HG02610 (cell line): ENCODE data around the gene FRMD5.
"Not testable (repeated sequence)": the region's sequence is repeated elsewhere in the genome, so short reads cannot be mapped to it uniquely, and the experiment has no call there.

Source experiments
- ATAC-seq: cut with Tn5 transposase; IDR thresholded peaks from one replicate; pipeline ENCODE4 v1.9.1; 2021; ENCODE audit warnings: mild to moderate bottlenecking, moderate library complexity; ENCODE audit not compliant: unreplicated experiment

FRMD5 gene

DNA sequence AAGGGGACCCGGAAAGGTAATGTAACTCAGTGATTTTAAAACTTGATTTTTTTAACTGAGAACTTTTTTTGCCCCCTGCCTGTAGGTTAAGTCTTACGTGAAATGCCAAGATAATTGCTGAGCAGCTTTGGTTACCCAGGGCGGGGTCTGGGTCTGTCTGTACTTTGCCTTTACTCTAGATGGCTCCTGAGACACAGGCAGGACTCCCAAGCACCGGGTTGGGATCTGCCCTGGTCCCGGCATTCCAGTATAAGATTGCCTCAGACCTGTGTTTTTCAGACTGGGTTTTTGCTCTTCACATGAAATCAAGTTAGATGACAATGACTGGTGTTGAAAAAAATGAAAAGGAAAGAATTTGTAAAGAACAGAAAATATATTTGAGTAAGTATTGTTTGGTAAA lies 328.0 kb downstream of the FRMD5 start:
- ATAC-seq = no peak

DNA sequence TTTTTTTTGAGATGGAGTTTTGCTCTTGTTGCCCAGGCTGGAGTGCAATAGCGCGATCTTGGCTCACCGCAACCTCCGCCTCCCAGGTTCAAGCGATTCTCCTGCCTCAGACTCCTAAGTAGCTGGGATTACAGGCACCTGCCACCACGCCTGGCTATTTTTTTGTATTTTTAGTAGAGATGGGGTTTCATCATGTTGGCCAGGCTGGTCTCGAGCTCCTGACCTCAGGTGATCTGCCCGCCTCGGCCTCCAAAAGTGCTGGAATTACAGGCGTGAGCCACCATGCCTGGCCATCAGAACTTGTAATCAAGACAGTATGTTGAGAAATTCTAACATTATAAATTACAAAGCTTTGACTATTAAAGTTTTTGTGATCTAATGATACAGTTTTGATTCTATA lies 328.4 kb downstream of the FRMD5 start:
- not testable (repeated sequence) for ATAC-seq

DNA sequence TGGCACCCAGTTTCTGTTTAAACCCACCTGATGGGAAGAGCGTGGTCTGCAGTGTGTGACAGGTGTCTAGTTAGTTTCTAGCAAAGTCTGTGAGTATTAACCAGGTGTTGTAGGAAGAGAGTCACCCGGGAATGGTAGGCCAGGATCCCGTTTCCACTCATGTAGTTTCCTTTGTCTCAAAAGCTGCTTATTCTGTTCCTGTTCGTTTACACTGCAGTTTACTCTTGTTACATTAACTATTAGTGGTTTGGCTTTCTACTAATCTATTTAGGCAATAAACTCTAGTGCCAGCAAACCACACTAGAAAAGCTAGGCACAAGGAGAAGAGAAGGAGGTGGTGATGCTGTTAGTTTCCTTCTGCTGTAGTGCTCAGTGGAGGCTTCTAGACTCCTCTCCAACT lies 335.5 kb downstream of the FRMD5 start:
- no peak for ATAC-seq

DNA sequence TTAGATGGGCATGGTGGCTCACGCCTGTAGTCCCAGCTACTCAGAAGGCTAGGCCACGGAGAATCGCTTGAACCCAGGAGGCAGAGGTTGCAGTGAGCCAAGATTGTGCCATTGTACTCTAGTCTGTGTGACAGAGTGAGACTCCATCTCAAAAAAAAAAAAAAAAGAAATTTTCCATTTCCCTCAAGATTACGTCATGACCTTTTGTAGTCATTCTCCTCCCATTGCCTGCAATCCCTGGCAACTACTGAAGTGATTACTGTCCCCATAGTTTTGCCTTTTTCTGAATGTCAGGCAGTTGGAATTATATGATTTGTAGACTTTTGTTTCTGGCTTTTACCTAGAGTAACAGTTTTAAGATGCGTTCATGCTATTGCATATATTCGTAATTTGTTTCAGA lies 340.3 kb downstream of the FRMD5 start:
- ATAC-seq = no peak

DNA sequence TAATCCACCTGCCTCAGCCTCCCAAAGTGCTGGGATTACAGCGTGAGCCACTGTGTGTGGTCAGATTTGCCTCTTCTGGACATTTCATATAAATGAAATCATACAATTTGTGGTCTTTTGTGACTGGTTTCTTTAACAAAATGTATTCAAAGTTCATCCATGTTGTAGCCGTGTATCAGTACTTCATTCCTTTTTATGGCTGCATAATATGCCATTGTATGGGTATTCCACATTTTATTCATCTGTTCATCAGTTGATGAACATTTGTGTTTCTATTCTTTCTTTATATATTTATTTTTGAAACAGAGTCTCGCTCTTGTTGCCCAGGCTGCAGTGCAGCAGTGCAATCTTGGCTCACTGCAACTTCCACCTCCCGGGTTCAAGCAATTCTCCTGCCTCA lies 342.5 kb downstream of the FRMD5 start:
- no peak for ATAC-seq

DNA sequence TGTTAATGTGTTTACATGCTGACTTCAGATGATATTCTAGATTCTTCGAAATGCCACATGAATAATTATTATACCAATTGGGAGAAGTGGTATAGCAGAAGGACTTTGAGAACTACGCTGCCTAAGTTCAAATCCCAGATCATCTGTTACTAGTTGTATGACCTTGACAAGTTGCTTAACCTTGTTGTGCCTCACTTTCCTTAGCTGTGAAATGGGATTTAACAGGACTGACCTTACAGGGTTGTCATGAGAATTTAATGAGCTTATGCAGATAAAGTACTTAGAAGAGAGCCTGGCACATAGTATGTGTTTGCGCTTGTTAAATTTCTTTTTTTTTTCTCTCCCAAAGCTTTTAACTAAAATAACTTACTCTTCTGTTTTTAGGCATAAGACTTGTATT lies 343.8 kb downstream of the FRMD5 start:
- no peak for ATAC-seq

DNA sequence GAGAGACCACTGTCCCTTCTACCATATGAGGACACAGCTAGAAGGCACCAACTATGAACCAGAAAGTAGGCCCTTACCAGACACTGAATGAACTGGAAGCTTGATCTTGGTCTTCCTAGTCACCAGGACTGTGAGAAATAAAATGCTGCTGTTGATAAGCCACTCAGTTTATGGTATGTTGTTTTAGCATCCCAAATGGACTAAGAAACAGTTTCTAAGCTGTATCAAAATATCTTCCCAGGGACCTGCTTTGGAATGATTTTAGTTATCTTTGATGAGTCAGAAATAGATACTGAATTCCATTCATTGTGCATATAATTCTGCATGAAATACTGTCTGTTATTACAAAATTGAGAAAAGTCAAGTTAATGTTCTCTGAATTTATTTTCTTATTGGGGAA lies 349.6 kb downstream of the FRMD5 start:
- no peak for ATAC-seq

DNA sequence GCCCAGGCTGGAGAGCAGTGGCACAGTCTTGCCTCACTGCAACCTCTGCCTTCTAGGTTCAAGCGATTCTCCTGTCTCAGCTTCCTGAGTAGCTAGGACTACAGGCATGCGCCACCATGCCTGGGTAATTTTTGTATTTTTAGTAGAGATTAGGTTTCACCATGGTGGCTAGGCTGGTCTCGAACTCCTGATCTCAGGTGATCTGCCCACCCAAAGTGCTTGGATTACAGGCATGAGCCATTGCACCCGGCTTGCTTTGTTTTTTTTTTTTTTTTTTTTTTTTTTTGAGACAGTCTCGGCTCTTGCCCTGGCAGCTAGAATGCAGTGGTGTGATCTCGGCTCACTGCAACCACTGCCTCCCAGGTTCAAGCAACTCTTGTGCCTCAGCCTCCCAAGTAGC lies 362.6 kb downstream of the FRMD5 start:
- not testable (repeated sequence) for ATAC-seq

DNA sequence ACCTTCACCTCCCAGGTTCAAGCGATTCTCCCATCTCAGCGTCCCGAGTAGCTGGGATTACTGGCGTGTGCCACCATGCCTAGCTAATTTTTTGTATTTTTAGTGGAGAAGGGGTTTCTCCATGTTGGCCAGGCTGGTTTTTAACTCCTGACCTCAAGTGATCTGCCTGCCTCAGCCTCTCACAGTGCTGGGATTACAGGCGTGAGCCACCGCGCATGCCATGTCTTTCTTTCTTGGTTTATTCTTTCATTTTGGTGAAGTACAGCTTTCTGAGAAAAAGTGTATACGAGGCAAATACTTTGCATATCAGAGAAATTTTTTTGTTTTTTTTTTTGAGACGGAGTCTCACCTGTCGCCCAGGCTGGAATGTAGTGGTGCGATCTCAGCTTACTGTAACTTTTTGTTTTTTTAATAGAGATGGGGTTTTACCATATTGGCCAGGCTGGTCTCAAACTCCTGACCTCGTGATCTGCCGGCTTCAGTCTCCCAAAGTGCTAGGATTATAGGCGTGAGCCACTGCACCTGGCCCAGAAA lies 363.5 kb downstream of the FRMD5 start:
- ATAC-seq = not testable (repeated sequence)

DNA sequence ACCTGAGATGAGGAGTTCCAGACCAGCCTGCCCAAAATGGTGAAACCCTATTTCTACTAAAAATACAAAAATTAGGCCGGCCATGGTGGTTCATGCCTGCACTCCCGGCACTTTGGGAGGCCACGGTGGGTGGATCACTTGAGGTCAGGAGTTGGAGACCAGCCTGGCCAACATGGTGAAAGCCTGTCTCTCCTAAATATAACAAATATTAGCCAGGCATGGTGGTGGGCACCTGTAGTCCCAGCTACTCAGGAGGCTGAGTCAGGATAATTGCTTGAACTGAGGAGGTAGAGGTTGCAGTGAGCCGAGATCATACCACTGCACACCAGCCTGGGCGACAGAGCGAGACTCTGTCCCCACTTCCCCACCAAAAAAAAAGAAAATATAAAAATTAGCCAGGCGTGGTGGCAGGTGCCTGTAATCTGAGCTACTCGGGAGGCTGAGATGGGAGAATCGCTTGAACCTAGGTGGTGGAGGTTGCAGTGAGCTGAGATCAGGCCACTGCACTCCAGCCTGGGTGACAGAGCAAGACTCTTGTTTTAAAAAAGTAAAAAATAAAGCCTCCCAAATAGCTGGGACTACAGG lies 364.3 kb downstream of the FRMD5 start:
- not testable (repeated sequence) for ATAC-seq

DNA sequence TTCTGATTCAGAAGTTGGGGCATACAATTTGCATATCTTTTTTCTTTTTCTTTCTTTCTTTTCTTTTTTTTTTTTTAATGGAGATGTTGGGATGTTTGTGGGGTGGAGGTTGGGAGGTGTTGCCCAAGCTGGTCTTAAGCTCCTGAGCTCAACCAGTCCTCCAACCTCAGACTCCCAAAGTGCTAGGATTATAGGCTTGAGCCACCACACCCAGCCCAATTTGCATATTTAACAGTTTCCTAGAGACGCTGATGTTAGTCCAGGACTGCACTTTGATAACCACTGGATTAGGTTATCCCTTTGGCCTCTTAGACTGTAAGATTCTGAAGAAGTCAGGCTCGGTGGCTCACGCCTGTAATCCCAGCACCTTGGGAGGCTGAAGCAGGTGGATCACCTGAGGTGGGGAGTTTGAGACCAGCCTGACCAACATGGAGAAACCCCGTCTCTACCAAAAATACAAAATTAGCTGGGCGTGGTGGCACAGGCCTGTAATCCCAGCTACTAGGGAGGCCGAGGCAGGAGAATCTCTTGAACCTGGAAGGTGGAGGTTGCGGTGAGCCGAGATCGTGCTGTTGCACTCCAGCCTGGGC lies 365.0 kb downstream of the FRMD5 start:
- ATAC-seq = not testable (repeated sequence)

DNA sequence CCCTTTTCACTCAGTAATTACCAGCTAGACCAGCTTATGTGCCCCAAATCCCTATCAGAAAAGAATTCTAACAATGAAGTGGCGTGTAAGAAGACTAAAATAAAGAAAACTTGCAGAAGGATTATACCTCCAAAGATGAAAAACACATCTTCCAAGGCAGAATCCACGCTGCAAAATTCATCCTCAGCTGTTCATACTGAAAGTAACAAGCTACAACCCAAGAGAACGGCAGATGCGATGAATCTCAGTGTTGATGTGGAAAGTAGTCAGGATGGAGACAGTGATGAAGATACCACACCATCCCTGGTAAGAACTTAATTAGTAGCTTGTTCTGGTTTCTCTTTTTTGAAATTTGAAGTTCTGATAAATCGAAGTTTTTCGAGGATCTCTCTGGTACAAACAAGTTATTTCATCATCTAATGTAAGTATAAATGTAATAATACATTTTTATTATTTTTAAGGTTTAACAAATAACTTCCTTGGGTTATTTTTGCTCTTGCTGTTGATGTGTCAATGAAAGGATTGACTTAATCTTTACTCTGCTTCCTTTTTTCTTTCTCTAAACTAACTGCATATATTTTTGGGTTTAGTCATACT lies 366.9 kb downstream of the FRMD5 start:
- ATAC-seq = no peak

DNA sequence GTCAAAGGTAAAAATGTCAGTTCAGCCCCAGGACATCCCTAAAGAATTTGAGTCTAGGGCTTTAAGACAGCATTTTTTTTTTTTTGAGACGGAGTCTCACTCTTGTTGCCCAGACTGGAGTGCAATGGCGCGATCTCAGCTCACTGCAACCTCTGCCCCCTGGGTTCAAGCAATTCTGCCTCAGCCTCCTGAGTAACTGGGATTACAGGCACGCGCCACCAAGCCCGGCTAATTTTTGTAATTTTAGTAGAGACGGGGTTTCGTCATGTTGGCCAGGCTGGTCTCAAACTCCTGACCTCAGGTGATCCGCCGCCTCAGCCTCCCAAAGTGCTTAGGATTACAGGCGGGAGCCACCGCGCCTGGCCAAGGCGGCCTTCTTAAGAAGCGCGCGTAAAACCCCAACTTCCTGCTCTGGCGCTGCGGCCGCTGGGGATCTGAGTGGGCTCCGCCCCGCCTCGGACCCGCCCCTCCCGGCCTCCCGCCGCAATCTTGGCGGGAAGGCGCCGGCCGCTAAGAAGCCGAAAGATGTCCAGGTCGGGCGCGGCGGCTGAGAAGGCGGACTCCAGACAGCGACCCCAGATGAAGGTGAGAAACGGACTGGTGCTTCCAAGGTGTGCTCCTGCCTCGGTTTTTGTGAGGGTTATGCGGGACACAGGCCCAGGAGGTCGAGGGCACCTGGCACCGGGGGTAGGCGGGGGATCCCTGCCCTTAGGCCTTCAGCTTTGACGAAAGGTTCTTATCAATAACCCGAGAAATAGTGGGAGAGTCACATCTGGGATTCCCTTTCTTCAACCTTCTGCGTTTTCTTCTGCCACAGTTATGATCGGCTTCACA lies 368.3 kb downstream of the FRMD5 start, which contains the start of gene WDR76:
WDR76 (plus strand) TSS at position 495 of the 834 bp plus-strand sequence; CDS start at position 526, 31 bp downstream.
- ATAC-seq = peak; percentile 68

DNA sequence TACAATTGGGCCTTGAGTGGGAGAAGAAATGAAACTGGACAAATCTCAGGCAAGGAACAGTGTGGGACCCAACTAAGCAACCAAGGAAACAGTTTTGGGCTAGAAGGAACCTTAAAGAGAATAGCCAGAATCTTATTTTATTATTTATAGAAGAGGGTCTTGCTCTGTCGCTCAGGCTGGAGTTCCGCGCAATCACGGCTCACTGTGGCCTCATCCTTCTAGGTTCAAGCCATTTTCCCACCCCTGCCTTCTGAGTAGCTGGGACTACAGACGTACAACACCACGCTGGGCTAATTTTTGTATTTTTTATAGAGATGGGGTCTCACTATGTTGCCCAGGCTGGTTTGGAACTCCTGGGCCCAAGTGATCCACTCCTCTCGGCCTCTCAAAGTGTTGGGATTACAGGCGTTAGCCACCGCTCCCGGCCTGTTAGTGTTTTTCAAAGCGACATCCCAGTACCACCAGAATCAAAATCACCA lies 369.0 kb downstream of the FRMD5 start:
- ATAC-seq = no peak

DNA sequence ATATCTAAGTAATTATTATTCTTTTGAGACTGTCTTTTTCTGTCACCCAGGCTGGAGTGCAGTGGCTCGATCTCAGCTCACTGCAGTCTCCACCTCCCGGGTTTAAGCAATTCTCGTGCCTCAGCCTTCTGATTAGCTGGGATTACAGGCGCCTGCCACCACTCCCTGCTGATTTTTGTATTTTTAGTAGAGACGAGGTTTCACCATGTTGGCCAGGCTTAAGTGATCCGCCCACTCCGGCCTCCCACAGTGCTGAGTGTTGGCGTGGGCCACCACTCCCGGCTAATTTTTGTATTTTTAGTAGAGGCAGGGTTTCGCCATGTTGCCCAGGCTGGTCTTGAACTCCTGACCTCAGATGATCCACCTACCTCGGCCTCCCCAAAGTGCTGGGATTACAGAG lies 369.8 kb downstream of the FRMD5 start:
- ATAC-seq = not testable (repeated sequence)

DNA sequence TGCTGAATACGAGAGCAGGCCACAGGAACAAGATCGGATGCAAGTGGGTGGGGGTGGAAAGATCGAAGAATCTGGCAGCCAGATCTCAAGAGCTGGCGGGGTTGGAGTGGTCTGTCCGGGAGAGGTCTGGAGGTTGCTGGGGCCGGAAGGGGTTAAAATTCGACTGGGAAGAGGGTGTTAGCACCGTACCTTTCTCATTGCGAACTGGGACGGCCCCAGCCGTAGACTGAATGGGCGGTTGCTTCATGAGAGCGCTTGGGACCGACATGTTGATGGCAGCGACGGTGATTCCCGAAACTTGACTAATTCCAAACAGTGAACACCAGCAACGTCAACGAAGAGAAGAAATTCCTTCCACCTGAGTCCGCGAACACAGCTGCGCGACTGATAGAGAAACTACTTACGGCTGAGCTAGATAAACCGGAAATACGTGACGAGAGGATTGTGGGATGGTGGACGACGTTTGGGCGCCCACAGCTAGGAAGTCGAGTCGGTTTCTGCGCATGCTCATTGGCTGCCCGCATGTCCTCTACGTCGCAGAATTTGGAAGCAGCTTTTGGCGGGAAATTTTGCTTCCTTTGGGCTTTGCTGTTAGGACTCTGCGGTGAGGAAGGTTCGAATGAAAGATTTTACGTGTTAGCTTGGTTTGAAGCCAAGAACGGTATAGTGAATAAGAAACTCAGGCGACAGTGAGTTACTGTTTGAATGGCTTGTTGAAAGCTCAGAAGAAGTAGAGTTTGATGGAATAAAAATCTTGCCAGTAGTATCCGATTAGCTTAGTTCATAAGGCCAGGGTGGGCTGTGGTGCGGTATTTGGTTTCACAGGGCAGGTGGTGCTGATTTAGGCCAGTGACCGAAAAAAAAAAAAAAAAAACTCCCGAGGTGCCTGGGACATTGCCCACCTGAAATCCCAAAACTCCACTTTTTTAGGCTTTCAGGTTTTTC lies 370.5 kb downstream of the FRMD5 start, which contains the start of gene MFAP1:
MFAP1 (minus strand) TSS at position 389 of the 945 bp plus-strand sequence; CDS start at position 268, 121 bp downstream.
- peak; percentile 71 for ATAC-seq

DNA sequence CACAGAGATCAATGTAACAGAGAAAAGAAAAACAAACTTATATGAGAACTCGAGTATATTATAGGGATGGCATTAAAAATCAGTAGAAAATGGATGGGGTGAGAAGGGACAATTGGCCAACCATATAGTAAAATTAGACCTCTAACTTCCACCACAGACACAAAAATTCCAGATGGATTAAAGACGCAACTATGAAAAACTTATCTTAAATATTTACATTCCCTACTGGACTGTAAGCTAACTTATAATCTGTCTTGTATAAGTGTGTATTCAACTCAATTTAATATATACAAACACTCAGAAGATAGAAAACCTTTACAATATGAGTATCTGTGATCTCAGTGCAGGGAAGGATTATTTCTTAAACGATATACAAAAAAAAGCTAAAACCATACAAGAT lies 373.6 kb downstream of the FRMD5 start:
- no peak for ATAC-seq
